Measurements from ENCODE around the gene MYMX.

- no peak for TF ChIP-seq CTCF (IDR thresholded peaks at IDR 0.05)
- TF ChIP-seq POLR2A (IDR thresholded peaks at IDR 0.05) = no peak
- TF ChIP-seq POLR2AphosphoS5 (IDR thresholded peaks at IDR 0.05; ENCODE audit: insufficient read depth in 1 of 2, low read depth in 1 of 2) = no peak
Measured at GRCh38 chr6:44219815-44220784, 3.4 kb downstream of the MYMX start.
